Astrocyte of the spinal cord (primary cell): Measurements from ENCODE around the gene TSSK2.

Experiments used
- DNase-seq: peaks from one replicate; pipeline ENCODE4 v3.0.0; 2011; ENCODE audit warnings: low read depth, low spot score
- H3K4me3 ChIP-seq: 2 replicates; pipeline ENCODE4 v1.5.1; 2011; ENCODE audit warnings: low read depth, mild to moderate bottlenecking, low read length, moderate library complexity
- CTCF ChIP-seq: IDR thresholded peaks from 2 replicates; pipeline ENCODE4 v1.5.1; 2012; ENCODE audit warnings: low read depth, mild to moderate bottlenecking, low read length, inconsistent platforms
- in situ Hi-C: cut with HindIII; loops from 2 replicates; pipeline ENCODE4 v1.10.0; 2017; ENCODE audit warnings: low sequenced_read_pairs

The TSSK2 gene

GRCh38 chr22:19147195-19147780, 16.2 kb downstream of the TSSK2 start:
- no peak for TF ChIP-seq CTCF
- in situ Hi-C loops = no loop called here
- DNase-seq = no peak
- H3K4me3 ChIP-seq = no peak overlapping the region

GRCh38 chr22:19148417-19149046, 17.4 kb downstream of the TSSK2 start:
- in situ Hi-C loops = no loop called here
- TF ChIP-seq CTCF = no peak

GRCh38 chr22:19149047-19149883, 18.2 kb downstream of the TSSK2 start:
- TF ChIP-seq CTCF = no peak
- in situ Hi-C loops = no loop called here
- H3K4me3 ChIP-seq = no peak overlapping the region
- DNase-seq = no peak

More at GRCh38 chr22:19148417-19149046, 17.4 kb downstream of the TSSK2 start:
- H3K4me3 ChIP-seq = no peak overlapping the region
- DNase-seq = no peak

- no peak for DNase-seq
- no peak for TF ChIP-seq CTCF
- in situ Hi-C loops = no loop called here
- no peak within 1 kb of the TSS for H3K4me3 ChIP-seq
Observed at GRCh38 chr22:19149991-19150390, 18.9 kb downstream of the TSSK2 start, which contains the start of gene GSC2. TSS of gene GSC2 (minus strand) at chr22:19150292. CDS start at chr22:19150283, 9 bp downstream.

- no peak overlapping the region for H3K4me3 ChIP-seq
- in situ Hi-C loops = no loop called here
- TF ChIP-seq CTCF = no peak
- DNase-seq = no peak
Observed at GRCh38 chr22:19150482-19151328, 19.6 kb downstream of the TSSK2 start.
